Measurements from ENCODE around the gene TRAK1.

Gene TRAK1

DNA sequence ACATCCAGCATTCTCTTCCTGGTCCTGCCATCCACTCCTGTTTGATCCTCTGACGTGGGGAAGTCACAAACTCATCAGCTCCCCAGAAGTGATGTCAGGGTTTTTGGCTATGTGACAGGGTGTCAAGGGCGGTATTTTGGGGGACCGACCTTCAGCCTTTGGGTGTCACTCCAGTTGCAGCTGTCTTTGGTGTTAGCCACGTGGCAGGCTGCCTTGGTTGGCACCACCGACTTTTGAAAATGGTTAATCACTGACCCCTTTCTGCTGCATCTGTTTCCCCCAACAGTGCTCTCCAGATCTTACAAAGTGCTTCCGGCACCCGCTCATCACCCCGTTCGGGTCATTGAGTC is 86.6 kb downstream of the TRAK1 start:
- no peak for DNase-seq (ENCODE audit: low read depth in 2 of 2)

GRCh38 chr3:42179110-42179725 is 88.1 kb downstream of the TRAK1 start:
- DNase-seq (ENCODE audit: low read depth in 2 of 2) = no peak

GRCh38 chr3:42180901-42181300 is 89.7 kb downstream of the TRAK1 start:
- no peak for DNase-seq (ENCODE audit: low read depth in 2 of 2)

- no peak for DNase-seq (ENCODE audit: low read depth in 2 of 2)
These were observed 91.4 kb downstream of the TRAK1 start for GRCh38 chr3:42182555-42182954.

GRCh38 chr3:42183991-42184632 is 93.0 kb downstream of the TRAK1 start:
- DNase-seq (ENCODE audit: low read depth in 2 of 2) = no peak

- no peak for DNase-seq (ENCODE audit: low read depth in 2 of 2)
These were observed 93.7 kb downstream of the TRAK1 start for GRCh38 chr3:42184651-42185443.

DNA sequence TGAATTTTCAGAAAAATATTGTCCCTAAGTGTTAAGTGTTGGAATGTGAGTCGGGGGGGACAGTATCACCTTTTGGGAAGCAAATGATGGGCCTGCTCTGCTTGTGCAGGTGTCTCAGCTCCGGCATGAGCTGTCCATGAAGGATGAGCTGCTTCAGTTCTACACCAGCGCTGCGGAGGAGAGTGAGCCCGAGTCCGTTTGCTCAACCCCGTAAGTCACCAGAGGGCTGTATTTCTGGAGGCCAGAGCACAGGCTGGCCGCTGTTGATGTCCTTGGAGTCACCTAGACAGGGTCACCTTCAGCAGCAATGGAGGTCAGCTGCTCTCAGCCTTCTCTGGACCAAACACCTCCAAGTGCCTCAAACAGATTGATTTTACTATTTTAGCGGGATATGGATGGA is 96.8 kb downstream of the TRAK1 start:
- DNase-seq (ENCODE audit: low read depth in 2 of 2) = no peak

GRCh38 chr3:42188376-42188775 is 97.2 kb downstream of the TRAK1 start:
- DNase-seq (ENCODE audit: low read depth in 2 of 2) = no peak

- no peak for DNase-seq (ENCODE audit: low read depth in 2 of 2)
These were observed 97.9 kb downstream of the TRAK1 start for GRCh38 chr3:42189001-42189460.

- no peak for DNase-seq (ENCODE audit: low read depth in 2 of 2)
These were observed 98.6 kb downstream of the TRAK1 start for GRCh38 chr3:42189736-42190135.

DNA sequence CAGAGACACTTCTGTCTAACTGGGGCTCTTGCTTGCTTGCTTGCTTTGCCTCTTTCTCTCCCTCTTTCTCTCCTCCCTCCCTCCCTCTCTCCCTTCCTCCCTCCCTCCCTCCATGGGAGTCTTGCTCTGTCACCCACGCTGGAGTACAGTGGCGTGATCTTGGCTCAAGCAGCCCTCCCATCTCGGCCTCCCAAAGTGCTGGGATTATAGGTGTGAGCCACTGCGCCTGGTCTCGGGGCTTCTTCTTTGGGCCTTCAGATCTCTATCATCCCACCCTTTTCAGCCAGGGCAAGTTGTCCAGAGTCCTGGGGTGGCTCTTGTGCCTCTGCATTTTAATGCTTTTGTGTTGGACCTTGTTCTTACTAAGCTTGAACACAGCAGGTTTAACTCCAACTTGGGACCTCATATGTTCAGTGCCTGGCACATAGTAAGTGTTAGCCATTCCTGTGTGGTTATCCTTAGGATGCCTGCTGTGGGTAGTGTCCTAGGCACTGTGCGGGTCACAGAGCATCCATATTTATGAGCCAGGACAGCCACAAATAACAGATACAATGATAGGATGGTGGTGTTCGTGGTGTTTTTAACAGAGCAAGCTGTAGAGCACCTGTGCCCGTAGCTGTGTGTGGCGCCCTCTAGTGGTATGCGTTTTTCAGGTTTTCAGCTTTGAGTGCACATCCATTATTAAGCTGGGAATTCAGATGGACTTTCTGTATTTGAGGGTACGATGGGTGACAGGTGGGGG is 99.7 kb downstream of the TRAK1 start:
- peak; percentile 33 to 40 for DNase-seq (ENCODE audit: low read depth in 2 of 2)

DNA sequence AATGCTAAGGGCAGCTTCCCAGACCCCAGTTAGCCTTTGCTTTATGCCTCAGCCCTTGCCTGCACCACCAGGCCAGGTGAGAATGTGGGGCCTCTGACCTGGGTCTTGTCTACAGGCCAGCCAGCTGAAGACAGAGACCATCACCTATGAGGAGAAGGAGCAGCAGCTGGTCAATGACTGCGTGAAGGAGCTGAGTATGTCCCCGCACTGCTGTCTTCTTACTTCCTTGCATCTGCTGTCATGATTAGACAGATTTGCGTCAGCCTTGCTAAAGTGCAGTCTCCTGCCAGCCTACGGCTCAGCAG is 100.2 kb downstream of the TRAK1 start:
- no peak for DNase-seq (ENCODE audit: low read depth in 2 of 2)

- no peak for DNase-seq (ENCODE audit: low read depth in 2 of 2)
These were observed 101.4 kb downstream of the TRAK1 start for GRCh38 chr3:42192334-42193200.

- DNase-seq (ENCODE audit: low read depth in 2 of 2) = no peak
These were observed 103.9 kb downstream of the TRAK1 start for GRCh38 chr3:42194943-42195510.

DNA sequence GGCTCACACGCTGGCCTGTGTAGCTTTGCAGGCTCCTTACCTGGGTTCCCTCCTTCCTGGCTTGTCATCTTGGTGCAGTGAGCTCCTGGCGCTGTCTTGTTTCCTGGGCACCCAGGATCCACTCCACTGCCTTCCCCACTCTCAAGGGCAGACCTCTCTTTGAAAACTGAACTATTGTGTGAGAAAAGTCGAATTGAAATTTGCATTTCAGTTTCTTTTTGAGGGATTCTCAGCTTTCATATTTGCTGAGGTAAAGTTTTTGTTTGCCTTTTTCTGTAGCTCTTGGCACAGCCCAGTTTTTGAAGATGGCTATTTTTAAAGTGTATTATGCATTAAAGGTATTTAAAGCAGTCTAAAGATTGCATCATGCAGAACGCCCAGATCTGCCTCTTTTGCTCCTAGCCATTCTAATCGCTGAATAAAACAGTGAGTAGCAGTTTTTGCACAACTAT is 104.7 kb downstream of the TRAK1 start:
- no peak for DNase-seq (ENCODE audit: low read depth in 2 of 2)

DNA sequence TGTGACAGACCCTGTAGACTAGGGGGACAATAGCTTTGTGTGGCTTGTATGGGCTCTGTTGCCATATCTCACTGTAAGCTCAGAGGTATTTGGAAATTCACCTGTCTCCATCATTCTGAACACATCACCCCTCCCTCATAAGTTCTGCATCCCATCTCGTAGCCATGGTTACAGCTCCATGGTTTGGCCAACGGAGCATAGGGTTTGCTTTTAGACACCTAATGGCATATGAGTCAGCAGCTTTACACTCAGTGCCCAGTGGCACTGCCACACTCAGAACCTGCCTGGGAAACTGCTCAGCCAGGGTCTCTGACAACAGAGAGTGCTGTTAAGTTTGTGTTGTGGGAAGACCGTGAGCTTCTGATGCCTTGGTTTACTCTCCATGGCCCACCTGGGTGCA is 107.6 kb downstream of the TRAK1 start:
- DNase-seq (ENCODE audit: low read depth in 2 of 2) = no peak

- no peak for DNase-seq (ENCODE audit: low read depth in 2 of 2)
These were observed 111.2 kb downstream of the TRAK1 start for GRCh38 chr3:42202217-42202865.

DNA sequence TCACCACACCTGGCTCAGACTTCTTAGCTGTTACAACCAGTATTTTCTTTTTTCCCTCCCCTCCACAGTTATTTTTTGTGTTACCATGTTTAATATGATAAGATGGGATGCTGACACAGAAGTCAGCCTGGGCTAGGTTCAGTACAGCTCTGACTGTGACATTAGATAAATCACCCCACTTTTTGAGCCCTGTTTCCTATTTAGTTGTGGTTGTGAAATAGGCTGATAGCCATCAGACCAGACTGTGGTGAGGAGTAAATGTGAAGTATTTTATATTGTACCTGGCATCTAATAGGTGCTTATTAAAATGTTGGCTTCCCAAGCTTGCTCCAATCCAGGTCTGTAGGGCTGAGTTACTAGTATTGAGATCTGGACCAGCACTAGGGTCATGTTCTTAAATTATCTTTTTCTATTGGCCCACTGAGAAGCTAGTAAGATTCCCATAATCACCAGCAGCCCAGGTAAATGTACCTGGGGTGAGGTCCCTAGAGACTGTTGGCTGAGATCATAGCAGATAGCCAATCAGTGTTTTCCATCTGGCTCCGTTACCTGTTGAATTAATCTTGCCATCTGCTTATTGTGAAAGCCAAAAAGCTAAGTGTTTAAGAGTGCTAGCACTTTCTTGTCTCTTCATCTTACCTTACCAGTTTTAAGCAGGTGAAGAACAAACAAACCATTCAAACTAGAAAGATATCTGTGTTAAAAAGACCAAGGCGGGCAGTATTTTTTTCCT is 113.9 kb downstream of the TRAK1 start:
- no peak for DNase-seq (ENCODE audit: low read depth in 2 of 2)

DNA sequence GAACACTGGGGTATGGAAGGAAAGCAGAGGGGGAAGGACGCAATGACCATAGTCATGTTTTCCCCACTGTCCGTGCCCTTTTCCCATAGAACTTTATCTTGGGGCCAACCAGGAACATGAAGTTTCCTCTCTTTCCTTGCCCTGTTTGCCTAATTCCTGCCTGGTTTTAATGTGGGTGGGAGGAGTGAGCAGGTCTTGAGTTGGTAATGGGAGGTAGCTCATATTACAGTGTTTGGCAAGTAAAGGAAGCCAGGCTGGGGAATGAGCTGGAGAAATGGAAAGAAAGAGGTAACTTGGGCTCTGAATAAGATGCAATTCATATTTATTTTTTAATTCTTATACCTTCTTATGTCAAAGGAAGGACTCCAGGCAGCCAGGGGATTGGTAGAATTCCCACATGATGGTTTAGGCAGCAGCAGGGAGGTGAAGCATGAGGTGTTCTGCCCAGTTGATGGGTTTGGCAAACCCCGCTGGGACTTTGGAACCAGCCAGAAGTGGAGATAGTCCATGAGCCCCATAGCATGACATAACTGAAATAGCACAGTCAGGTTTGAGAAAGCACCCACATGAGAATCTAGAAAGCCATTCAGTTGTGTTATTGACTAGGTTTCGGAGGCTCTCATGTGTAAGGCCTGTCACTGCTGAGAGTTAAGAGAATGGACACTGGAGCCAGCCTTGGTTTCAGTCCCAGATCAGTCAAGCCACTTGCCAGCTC is 114.8 kb downstream of the TRAK1 start:
- DNase-seq (ENCODE audit: low read depth in 2 of 2) = no peak

Measured in activated CD8-positive, alpha-beta memory T cell treated with anti-CD3 and anti-CD28 coated beads for 4 hours (primary cell).